DMS53 treated with DMSO at 0.1 percent for 48 hours (cell line): ENCODE data around the gene SPATA32.

Experiments
- DNase-seq: peaks from one replicate; lab custom pipeline; 2025; ENCODE audit not compliant: unreplicated experiment; lab: John Stamatoyannopoulos, UW

The SPATA32 gene

GRCh38 chr17:45230410-45230786 is 31.5 kb downstream of the SPATA32 start:
- DNase-seq = no peak

- DNase-seq = no peak
Measured at GRCh38 chr17:45229681-45230409, 32.0 kb downstream of the SPATA32 start.

GRCh38 chr17:45228763-45229539 is 32.9 kb downstream of the SPATA32 start:
- DNase-seq = no peak

- DNase-seq = no peak
Measured at GRCh38 chr17:45227926-45228762, 33.8 kb downstream of the SPATA32 start.

GRCh38 chr17:45227101-45227925 is 34.6 kb downstream of the SPATA32 start:
- DNase-seq = no peak

- DNase-seq = no peak
Measured at GRCh38 chr17:45226576-45226975, 35.3 kb downstream of the SPATA32 start.

- DNase-seq = no peak
Measured at GRCh38 chr17:45225964-45226530, 35.8 kb downstream of the SPATA32 start.

GRCh38 chr17:45225051-45225700 is 36.7 kb downstream of the SPATA32 start:
- DNase-seq = no peak

GRCh38 chr17:45224671-45225050 is 37.2 kb downstream of the SPATA32 start:
- DNase-seq = no peak

GRCh38 chr17:45223539-45224528 is 38.1 kb downstream of the SPATA32 start:
- no peak for DNase-seq

GRCh38 chr17:45222996-45223538 is 38.8 kb downstream of the SPATA32 start:
- no peak for DNase-seq

GRCh38 chr17:45222289-45222995 is 39.5 kb downstream of the SPATA32 start:
- no peak for DNase-seq

- no peak for DNase-seq
Measured at GRCh38 chr17:45222014-45222288, 39.9 kb downstream of the SPATA32 start.

GRCh38 chr17:45221081-45222013 is 40.5 kb downstream of the SPATA32 start, which contains the start of gene FMNL1:
FMNL1 (plus strand) TSS chr17:45221885; CDS start chr17:45222125, 240 bp downstream.
- DNase-seq = no peak

- DNase-seq = no peak
Measured at GRCh38 chr17:45220079-45220478, 41.8 kb downstream of the SPATA32 start.

GRCh38 chr17:45218895-45219661 is 42.8 kb downstream of the SPATA32 start:
- DNase-seq = peak; percentile 86
